SK-N-SH treated with all-trans-retinoic acid at 6 μM for 48 hours (cell line): ENCODE results near the gene AMZ1.

Source experiments
- ATAC-seq: fragments of 200-7000 bp; cut with Tn5 transposase; 3 replicates; pipeline ENCODE4 v1.9.1; 2020; ENCODE audit warnings: mild to moderate bottlenecking, moderate library complexity
- ARNTL ChIP-seq: fragments of 450-650 bp; formaldehyde crosslinking; IDR thresholded peaks from 2 replicates; pipeline ENCODE4 v1.5.0; 2020; ENCODE audit warnings: low read depth, mild to moderate bottlenecking, moderate library complexity, borderline replicate concordance
- BACH2 ChIP-seq: fragments of 250-450 bp; sonication (Bioruptor Pico); IDR thresholded peaks from 2 replicates; pipeline ENCODE4 v1.9.0; 2021; ENCODE audit warnings: mild to moderate bottlenecking, borderline replicate concordance
- CREB5 ChIP-seq: fragments of 250-450 bp; sonication (Bioruptor Pico); IDR thresholded peaks from 2 replicates; pipeline ENCODE4 v1.5.1; 2020; ENCODE audit warnings: low read depth, mild to moderate bottlenecking, moderate library complexity
- CSDC2 ChIP-seq: fragments of 250-450 bp; sonication (Bioruptor Pico); IDR thresholded peaks from 2 replicates; pipeline ENCODE4 v1.5.0; 2020; ENCODE audit warnings: mild to moderate bottlenecking, moderate library complexity
- CSRNP3 ChIP-seq: fragments of 250-450 bp; sonication (Bioruptor Pico); IDR thresholded peaks from 2 replicates; pipeline ENCODE4 v1.5.1; 2021; ENCODE audit warnings: mild to moderate bottlenecking, moderate library complexity
- ESRRG ChIP-seq: fragments of 250-450 bp; sonication (Bioruptor Pico); IDR thresholded peaks from 2 replicates; pipeline ENCODE4 v1.6.1; 2021; ENCODE audit warnings: mild to moderate bottlenecking
- GLIS3 ChIP-seq: fragments of 250-450 bp; sonication (Bioruptor Pico); IDR thresholded peaks from 2 replicates; pipeline ENCODE4 v1.5.0; 2020; ENCODE audit warnings: mild to moderate bottlenecking, moderate library complexity
- OSR1 ChIP-seq: fragments of 250-450 bp; sonication (Bioruptor Pico); IDR thresholded peaks from 2 replicates; pipeline ENCODE4 v1.8.0; 2022; ENCODE audit warnings: moderate library complexity, mild to moderate bottlenecking, inconsistent platforms
- POU6F1 ChIP-seq: fragments of 250-450 bp; sonication (Bioruptor Pico); IDR thresholded peaks from 2 replicates; pipeline ENCODE4 v1.8.0; 2021; ENCODE audit warnings: low read depth, mild to moderate bottlenecking, moderate library complexity, borderline replicate concordance
- PPARA ChIP-seq: fragments of 250-450 bp; sonication (Bioruptor Pico); IDR thresholded peaks from 2 replicates; pipeline ENCODE4 v1.5.0; 2020; ENCODE audit warnings: mild to moderate bottlenecking, borderline replicate concordance
- TSHZ2 ChIP-seq: fragments of 250-450 bp; sonication (Bioruptor Pico); IDR thresholded peaks from 2 replicates; pipeline ENCODE4 v1.5.0; 2020; ENCODE audit warnings: mild to moderate bottlenecking, moderate library complexity
- ZC3H10 ChIP-seq: fragments of 250-450 bp; sonication (Bioruptor Pico); IDR thresholded peaks from 2 replicates; pipeline ENCODE4 v1.5.1; 2021; ENCODE audit warnings: mild to moderate bottlenecking, moderate library complexity
- ZFP3 ChIP-seq: fragments of 250-450 bp; sonication (Bioruptor Pico); IDR thresholded peaks from 2 replicates; pipeline ENCODE4 v1.5.0; 2020; ENCODE audit warnings: mild to moderate bottlenecking, moderate library complexity
- ZNF565 ChIP-seq: fragments of 450-650 bp; formaldehyde crosslinking; conservative IDR thresholded peaks from 2 replicates; pipeline ENCODE4 v1.5.0; 2020; ENCODE audit warnings: low read depth, mild to moderate bottlenecking, moderate library complexity
- ZNF8 ChIP-seq: fragments of 450-650 bp; formaldehyde crosslinking; IDR thresholded peaks from 2 replicates; pipeline ENCODE4 v1.5.0; 2020; ENCODE audit warnings: mild to moderate bottlenecking, moderate library complexity

Gene AMZ1

GRCh38 chr7:2729031-2729892 lies 41.3 kb downstream of the AMZ1 start (continued):
- TF ChIP-seq CSRNP3 (CRISPR knock-in tag) (no peak), BACH2 (CRISPR knock-in tag) (no peak)

- no peak for ATAC-seq
- TF ChIP-seq POU6F1 = no peak
- no peak for TF ChIP-seq ESRRG (CRISPR knock-in tag)
- no peak for TF ChIP-seq CSRNP3 (CRISPR knock-in tag)
- TF ChIP-seq BACH2 (CRISPR knock-in tag) = no peak
- TF ChIP-seq ZFP3 (CRISPR knock-in tag) = no peak
These were observed 42.1 kb downstream of the AMZ1 start for GRCh38 chr7:2729893-2730716.

GRCh38 chr7:2730846-2731770 lies 43.1 kb downstream of the AMZ1 start:
- TF ChIP-seq BACH2 (CRISPR knock-in tag) (no peak), ZNF8 (CRISPR knock-in tag) (no peak), PPARA (no peak)
- ATAC-seq = no peak

GRCh38 chr7:2732388-2732787 lies 44.4 kb downstream of the AMZ1 start:
- TF ChIP-seq TSHZ2 = no peak
- TF ChIP-seq ARNTL (CRISPR knock-in tag) = no peak
- TF ChIP-seq ZC3H10 (CRISPR knock-in tag) = no peak
- TF ChIP-seq ZNF565 (CRISPR knock-in tag) = no peak
- no peak for TF ChIP-seq ZFP3 (CRISPR knock-in tag)
- TF ChIP-seq GLIS3 (CRISPR knock-in tag) = no peak
- TF ChIP-seq CSDC2 (CRISPR knock-in tag) = no peak
- TF ChIP-seq ZNF8 (CRISPR knock-in tag) = no peak

GRCh38 chr7:2732959-2733584 lies 45.1 kb downstream of the AMZ1 start:
- ATAC-seq = no peak
- no peak for TF ChIP-seq CSDC2 (CRISPR knock-in tag)
- TF ChIP-seq ZNF8 (CRISPR knock-in tag) = no peak
- no peak for TF ChIP-seq ARNTL (CRISPR knock-in tag)
- no peak for TF ChIP-seq CREB5 (CRISPR knock-in tag)
- no peak for TF ChIP-seq OSR1
- TF ChIP-seq GLIS3 (CRISPR knock-in tag) = no peak

More at GRCh38 chr7:2732388-2732787, 44.4 kb downstream of the AMZ1 start:
- ATAC-seq = no peak
